Ishikawa (cell line): Measurements from ENCODE around the gene GK2.

ENCODE experiments used
- EP300 ChIP-seq: IDR thresholded peaks from 2 replicates; pipeline ENCODE4 v1.6.1; 2012; ENCODE audit warnings: borderline replicate concordance
- RAD21 ChIP-seq: IDR thresholded peaks from 2 replicates; pipeline ENCODE4 v1.6.1; 2012; ENCODE audit warnings: low read depth
- YY1 ChIP-seq: IDR thresholded peaks from 2 replicates; pipeline ENCODE4 v1.6.1; 2012; ENCODE audit warnings: low read depth
- ZBTB7A ChIP-seq: IDR thresholded peaks from 2 replicates; pipeline ENCODE4 v1.6.1; 2012; ENCODE audit warnings: low read depth
- TF ChIP-seq, protein P1 (sequence below): IDR thresholded peaks from 2 replicates; pipeline ENCODE4 v1.6.1; 2012; ENCODE audit warnings: low read depth, mild to moderate bottlenecking

DNA sequence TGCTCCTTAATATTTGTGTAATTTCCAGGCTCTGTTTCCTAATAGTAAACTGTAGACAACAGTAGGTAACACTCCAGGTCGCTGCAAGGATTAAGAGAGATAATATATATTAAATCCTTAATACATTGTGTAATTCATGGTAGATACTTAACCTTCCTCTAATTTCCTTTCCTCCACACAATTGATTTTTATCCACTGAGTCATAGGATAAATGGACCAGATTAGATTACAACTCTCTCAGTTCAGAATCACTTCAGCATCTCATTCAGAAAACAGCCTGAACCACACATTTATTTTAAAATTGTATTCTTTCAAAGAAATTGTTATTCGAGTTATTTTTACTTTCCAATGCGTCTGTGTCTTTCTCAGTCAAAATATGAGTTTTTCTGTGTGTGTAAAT lies 17.1 kb downstream of the GK2 start:
- TF ChIP-seq EP300 (no peak), YY1 (no peak), RAD21 (no peak), ZBTB7A (no peak)
- TF ChIP-seq, protein P1, sequence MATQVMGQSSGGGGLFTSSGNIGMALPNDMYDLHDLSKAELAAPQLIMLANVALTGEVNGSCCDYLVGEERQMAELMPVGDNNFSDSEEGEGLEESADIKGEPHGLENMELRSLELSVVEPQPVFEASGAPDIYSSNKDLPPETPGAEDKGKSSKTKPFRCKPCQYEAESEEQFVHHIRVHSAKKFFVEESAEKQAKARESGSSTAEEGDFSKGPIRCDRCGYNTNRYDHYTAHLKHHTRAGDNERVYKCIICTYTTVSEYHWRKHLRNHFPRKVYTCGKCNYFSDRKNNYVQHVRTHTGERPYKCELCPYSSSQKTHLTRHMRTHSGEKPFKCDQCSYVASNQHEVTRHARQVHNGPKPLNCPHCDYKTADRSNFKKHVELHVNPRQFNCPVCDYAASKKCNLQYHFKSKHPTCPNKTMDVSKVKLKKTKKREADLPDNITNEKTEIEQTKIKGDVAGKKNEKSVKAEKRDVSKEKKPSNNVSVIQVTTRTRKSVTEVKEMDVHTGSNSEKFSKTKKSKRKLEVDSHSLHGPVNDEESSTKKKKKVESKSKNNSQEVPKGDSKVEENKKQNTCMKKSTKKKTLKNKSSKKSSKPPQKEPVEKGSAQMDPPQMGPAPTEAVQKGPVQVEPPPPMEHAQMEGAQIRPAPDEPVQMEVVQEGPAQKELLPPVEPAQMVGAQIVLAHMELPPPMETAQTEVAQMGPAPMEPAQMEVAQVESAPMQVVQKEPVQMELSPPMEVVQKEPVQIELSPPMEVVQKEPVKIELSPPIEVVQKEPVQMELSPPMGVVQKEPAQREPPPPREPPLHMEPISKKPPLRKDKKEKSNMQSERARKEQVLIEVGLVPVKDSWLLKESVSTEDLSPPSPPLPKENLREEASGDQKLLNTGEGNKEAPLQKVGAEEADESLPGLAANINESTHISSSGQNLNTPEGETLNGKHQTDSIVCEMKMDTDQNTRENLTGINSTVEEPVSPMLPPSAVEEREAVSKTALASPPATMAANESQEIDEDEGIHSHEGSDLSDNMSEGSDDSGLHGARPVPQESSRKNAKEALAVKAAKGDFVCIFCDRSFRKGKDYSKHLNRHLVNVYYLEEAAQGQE: no peak
